Keratinocyte (primary cell): ENCODE results near the gene PCYT1B. TPM values are rescaled to one million over a fixed set of nuclear protein-coding genes. Genes with fewer than 3 reads are reported as not detected.

ENCODE experiments used
- DNase-seq: peaks from one replicate; pipeline ENCODE4 v3.0.0-alpha.2; 2011; ENCODE audit warnings: low read depth, missing footprints, low spot score
- FAIRE-seq: peaks from 2 replicates; lab custom pipeline; 2011; peaks lifted over from hg19 to GRCh38; lab: Jason Lieb, UNC
- H2AFZ ChIP-seq: 2 replicates; pipeline ENCODE4 v1.6.0; 2012; ENCODE audit warnings: low read length, control low read depth, inconsistent platforms; ENCODE audit not compliant: control insufficient read depth
- H3K27ac ChIP-seq: 2 replicates; pipeline ENCODE4 v1.5.1; 2011; ENCODE audit warnings: low read length; ENCODE audit not compliant: control insufficient read depth, insufficient read depth
- H3K27me3 ChIP-seq: 3 replicates; pipeline ENCODE4 v1.6.0; 2011; ENCODE audit warnings: low read length; ENCODE audit not compliant: control insufficient read depth, insufficient read depth; ENCODE audit errors: extremely low read depth
- H3K36me3 ChIP-seq, 2 experiments: 2 replicates in 1 of 2; 3 replicates in 1 of 2; pipeline ENCODE4 v1.5.1; 2011; ENCODE audit warnings: low read length in 2 of 2, mild to moderate bottlenecking in 1 of 2; ENCODE audit not compliant: control insufficient read depth in 2 of 2, insufficient read depth in 2 of 2; ENCODE audit errors: extremely low read depth in 1 of 2
- H3K4me1 ChIP-seq: 3 replicates; pipeline ENCODE4 v1.5.1; 2011; ENCODE audit warnings: low read length; ENCODE audit not compliant: control insufficient read depth, insufficient read depth; ENCODE audit errors: extremely low read depth
- H3K4me2 ChIP-seq: 3 replicates; pipeline ENCODE4 v1.6.0; 2011; ENCODE audit warnings: low read depth, low read length; ENCODE audit not compliant: control insufficient read depth, insufficient read depth; ENCODE audit errors: extremely low read depth
- H3K4me3 ChIP-seq, 3 experiments: fragments of 200-600 bp in 1 of 3; sonication (generic) in 1 of 3; 2 replicates in 2 of 3; 3 replicates in 1 of 3; pipeline ENCODE4 v1.5.1; 2011 to 2016; ENCODE audit warnings: low read length in 3 of 3, mild to moderate bottlenecking in 3 of 3, control low read depth in 2 of 3, inconsistent platforms in 1 of 3, low read depth in 1 of 3, mixed read lengths in 1 of 3, mixed run types in 1 of 3, moderate library complexity in 1 of 3; ENCODE audit not compliant: control insufficient read depth in 2 of 3, insufficient read depth in 2 of 3; ENCODE audit errors: extremely low read depth in 1 of 3
- H3K79me2 ChIP-seq: 2 replicates; pipeline ENCODE4 v1.6.0; 2012; ENCODE audit warnings: low read length; ENCODE audit not compliant: control insufficient read depth, insufficient read depth
- H3K9ac ChIP-seq: 3 replicates; pipeline ENCODE4 v1.6.0; 2011; ENCODE audit warnings: low read length; ENCODE audit not compliant: control insufficient read depth, insufficient read depth; ENCODE audit errors: extremely low read depth
- H3K9me1 ChIP-seq: 3 replicates; pipeline ENCODE4 v1.6.0; 2011; ENCODE audit warnings: low read length; ENCODE audit not compliant: control insufficient read depth, insufficient read depth; ENCODE audit errors: extremely low read depth
- H3K9me3 ChIP-seq: 2 replicates; pipeline ENCODE4 v1.5.1; 2012; ENCODE audit warnings: low read depth, low read length; ENCODE audit not compliant: control insufficient read depth
- H4K20me1 ChIP-seq: 3 replicates; pipeline ENCODE4 v1.6.0; 2011; ENCODE audit warnings: low read length; ENCODE audit not compliant: control insufficient read depth, insufficient read depth; ENCODE audit errors: extremely low read depth
- CTCF ChIP-seq, 3 experiments: IDR thresholded peaks in 1 of 3; conservative IDR thresholded peaks in 1 of 3; optimal IDR thresholded peaks in 1 of 3; 2 replicates in 2 of 3; 3 replicates in 1 of 3; pipeline versions ENCODE3 to v1.5.1; 2011; ENCODE audit warnings: low read length in 3 of 3, mild to moderate bottlenecking in 3 of 3, moderate library complexity in 2 of 3, control low read depth in 1 of 3, inconsistent platforms in 1 of 3; ENCODE audit not compliant: insufficient read depth in 2 of 3; ENCODE audit errors: extremely low read depth in 1 of 3
- EZH2 ChIP-seq: IDR thresholded peaks from one replicate; pipeline ENCODE4 v1.6.1; 2012; ENCODE audit warnings: inconsistent platforms, mild to moderate bottlenecking, low read length, moderate library complexity
- dilution Hi-C: fragments of 300-500 bp; cut with MboI; formaldehyde crosslinking; loops from one replicate; pipeline ENCODE4 v1.7.0; 2020; ENCODE audit warnings: low sequenced_read_pairs; ENCODE audit not compliant: extremely low pct_ligation_motif_present
- polyA plus RNA-seq, 5 experiments: library from polyadenylated mRNA; depleted of rRNA in 3 of 5; stranded (reverse) in 3 of 5; stranded (forward) in 1 of 5; unstranded in 1 of 5; fragments of >200 nt; gene quantifications; 1 replicate in 1 of 5; 2 replicates in 3 of 5; 3 replicates in 1 of 5; pipeline versions ENCODE4 v1.2.1 to v1.2.3, GENCODE V29; 2011 to 2012; ENCODE audit warnings: missing spikeins in 2 of 5, low read depth in 1 of 5, low replicate concordance in 1 of 5

PCYT1B gene
- polyA plus RNA-seq, 1 donor (not counting 4 experiments of a cell fraction or from before 2014, with no cell fraction given): 3.7 TPM

DNA sequence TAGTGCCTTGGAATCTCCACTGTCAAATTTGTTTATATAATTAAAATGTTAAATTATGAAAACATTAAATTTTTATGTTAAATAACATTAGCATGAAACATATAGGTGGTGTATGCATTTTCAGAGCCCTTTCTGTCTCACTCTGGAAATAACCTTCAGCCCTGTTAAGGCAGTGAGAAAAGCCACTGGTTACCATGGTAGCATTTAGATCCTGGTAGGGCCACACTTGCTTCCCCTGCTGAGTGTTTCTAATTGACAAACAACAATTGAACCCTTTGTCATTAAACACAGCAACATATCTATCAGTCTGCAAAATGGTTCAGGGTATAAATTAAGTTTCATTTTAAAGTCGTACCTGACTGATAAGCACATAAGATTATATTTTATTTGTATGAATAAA, 118.5 kb downstream of the PCYT1B start:
- H3K4me1 ChIP-seq: no peaks in the 10 kb centered on the region
- H2AFZ ChIP-seq: no peak overlapping the region
- no peak overlapping the region for H3K27ac ChIP-seq
- no peak overlapping the region for H3K4me3 ChIP-seq
- FAIRE-seq (no peak), DNase-seq (no peak)
- no peaks in the 10 kb centered on the region for H3K79me2 ChIP-seq
- no peak overlapping the region for H3K4me2 ChIP-seq
- H4K20me1 ChIP-seq: no peaks in the 10 kb centered on the region
- no peak overlapping the region for H3K9ac ChIP-seq
- H3K36me3 ChIP-seq: no peaks in the 10 kb centered on the region
- H3K9me3 ChIP-seq: no peaks in the 10 kb centered on the region
- dilution Hi-C loops: no loop called here
- H3K9me1 ChIP-seq: no peaks in the 10 kb centered on the region
- H3K27me3 ChIP-seq: no peaks in the 10 kb centered on the region
- TF ChIP-seq EZH2 (no peak), CTCF (optimal IDR thresholded peaks at IDR 0.05 in 1 of 3, IDR thresholded peaks at IDR 0.05 in 1 of 3, conservative IDR thresholded peaks at IDR 0.05 in 1 of 3; ENCODE audit: extremely low read depth in 1 of 3, insufficient read depth in 2 of 3, low read length in 3 of 3) (no peak)

DNA sequence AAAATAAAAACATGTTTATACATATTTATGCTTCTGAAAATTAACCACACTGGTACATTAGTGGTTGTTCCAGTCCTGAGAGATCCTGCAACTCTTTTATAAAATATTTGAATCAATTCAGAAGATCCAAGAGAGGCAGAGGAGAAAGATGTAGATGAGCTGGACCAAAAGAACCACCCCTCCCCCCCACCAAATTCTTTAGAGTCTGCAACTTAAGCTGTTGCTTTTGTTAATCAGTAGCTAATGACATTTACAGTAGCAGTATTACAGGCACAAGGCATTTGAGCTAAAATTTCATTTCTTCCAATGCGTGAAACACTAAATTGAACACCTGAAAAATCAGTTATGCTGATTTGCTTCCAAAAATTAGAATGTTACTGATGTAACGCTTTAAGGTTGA, 120.5 kb downstream of the PCYT1B start:
- no peak for FAIRE-seq
- H3K9ac ChIP-seq: no peak overlapping the region
- no peak overlapping the region for H3K4me2 ChIP-seq
- H3K4me3 ChIP-seq: no peak overlapping the region
- H3K9me3 ChIP-seq: no peaks in the 10 kb centered on the region
- H2AFZ ChIP-seq: no peak overlapping the region
- no peaks in the 10 kb centered on the region for H3K9me1 ChIP-seq
- no peaks in the 10 kb centered on the region for H4K20me1 ChIP-seq
- H3K36me3 ChIP-seq: no peaks in the 10 kb centered on the region
- no peak overlapping the region for H3K27ac ChIP-seq
- DNase-seq: no peak
- TF ChIP-seq EZH2: no peak
- no peak for TF ChIP-seq CTCF (optimal IDR thresholded peaks at IDR 0.05 in 1 of 3, IDR thresholded peaks at IDR 0.05 in 1 of 3, conservative IDR thresholded peaks at IDR 0.05 in 1 of 3; ENCODE audit: extremely low read depth in 1 of 3, insufficient read depth in 2 of 3, low read length in 3 of 3)
- dilution Hi-C loops: no loop called here
- no peaks in the 10 kb centered on the region for H3K4me1 ChIP-seq
- H3K79me2 ChIP-seq: no peaks in the 10 kb centered on the region
- no peaks in the 10 kb centered on the region for H3K27me3 ChIP-seq
